HG03565 (cell line): ENCODE data around the gene P4HA3.

ENCODE experiments used
- ATAC-seq: cut with Tn5 transposase; IDR thresholded peaks from one replicate; pipeline ENCODE4 v1.9.1; 2021; ENCODE audit warnings: mild to moderate bottlenecking, moderate library complexity; ENCODE audit not compliant: unreplicated experiment

P4HA3 gene

DNA sequence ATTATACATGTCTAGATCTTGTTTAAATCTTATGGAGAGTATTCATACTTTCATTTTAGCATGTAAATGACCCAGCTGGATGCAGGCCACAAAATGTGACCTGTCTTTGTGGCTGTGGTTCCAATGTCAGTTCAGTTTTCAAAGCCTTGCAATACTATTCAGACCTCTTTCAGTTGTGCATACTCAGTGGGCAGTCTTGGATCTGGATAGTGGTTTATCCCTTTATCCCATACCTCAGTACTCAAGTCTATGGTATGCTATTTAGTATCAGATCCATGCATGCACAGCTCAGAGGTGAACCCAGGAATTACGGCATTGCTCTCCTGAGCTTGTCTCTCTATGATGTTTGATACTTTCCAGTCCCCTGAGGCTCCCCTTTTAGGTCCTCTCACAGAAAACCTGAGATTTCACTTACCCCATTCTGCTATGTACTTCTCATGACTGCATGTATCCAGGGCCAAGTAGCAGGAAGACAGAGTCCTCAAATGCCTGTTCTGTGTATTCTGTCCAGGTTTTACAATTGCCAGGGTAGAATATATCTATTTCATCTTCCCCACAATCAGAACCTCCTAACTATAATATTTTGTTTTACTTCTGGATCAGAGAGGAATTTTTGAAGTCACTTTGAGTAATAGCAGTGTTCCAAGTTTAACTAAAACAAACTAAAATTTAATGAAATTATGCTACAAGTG, 6.9 kb upstream of the P4HA3 start:
- ATAC-seq: no peak

DNA sequence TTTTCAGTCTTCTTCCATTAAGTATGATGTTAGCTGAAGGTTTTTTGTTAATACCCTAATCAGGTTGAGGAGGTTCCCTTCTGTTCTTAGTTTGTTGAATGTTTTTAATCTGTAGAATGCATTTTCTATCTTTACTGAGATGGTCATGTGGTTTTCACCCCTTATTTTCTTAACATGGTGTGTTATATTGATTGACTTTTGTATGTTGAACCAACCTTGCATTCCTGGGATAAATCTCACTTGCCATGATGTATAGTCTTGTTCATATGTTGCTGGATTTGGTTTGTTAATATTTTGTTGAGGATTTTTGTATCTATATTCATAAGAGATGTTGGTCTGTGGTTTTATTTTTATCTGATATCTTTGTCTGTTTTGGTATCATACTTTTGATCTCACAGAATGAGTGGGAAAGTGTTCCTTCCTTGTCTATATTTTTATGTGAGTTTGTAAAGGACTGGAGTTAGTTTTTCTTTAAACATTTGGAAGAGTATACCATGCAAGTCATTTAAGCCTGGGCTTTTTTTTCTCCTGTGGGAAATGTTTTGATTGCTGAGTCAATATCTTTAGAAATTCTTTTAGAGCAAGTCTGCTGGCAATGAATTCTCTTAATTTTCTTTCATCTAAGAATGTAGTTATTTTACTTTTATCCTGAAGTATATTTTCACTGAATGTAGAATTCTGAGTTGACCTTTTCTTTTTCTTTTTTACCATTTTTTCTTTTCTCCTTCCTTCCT, 5.5 kb upstream of the P4HA3 start:
- no peak for ATAC-seq

DNA sequence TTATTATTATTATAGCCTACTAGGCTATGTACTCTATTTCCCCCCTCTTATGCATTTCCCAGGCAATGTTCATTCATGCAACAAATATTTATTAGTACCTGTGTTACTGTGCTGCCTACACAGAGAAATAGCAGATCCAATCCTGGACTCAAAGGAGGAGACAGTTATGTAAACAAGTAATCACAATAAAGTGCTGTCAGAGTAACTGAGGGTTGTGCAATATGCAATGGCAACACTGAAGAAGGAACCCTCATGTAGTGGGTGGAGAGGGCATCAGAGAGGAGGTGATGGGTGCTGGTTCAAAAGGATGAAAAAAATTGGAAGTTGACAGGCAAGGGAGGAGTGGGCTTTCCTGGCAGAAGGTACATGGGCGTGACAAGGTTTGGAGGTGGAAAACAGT, 886 bp upstream of the P4HA3 start:
- no peak for ATAC-seq

DNA sequence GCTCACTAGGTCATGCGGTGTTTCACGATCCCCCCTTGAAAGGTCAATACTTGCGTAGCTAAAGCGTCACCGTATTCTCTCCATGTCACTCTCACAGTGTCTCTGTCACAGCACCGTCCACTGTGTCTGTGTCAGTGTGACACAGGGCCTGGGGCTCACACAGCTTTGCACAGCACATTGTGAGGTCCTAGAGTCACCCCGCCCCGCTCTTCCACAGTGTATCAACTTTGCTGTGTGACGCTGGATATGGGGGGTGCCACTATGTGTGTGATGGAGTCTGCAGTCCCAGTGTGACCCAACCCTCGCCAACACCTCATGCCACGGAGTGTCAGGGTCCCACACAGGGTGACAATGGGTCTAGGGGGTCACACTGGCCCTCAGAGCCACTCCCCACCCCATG, 583 bp downstream of the P4HA3 start:
- no peak for ATAC-seq

DNA sequence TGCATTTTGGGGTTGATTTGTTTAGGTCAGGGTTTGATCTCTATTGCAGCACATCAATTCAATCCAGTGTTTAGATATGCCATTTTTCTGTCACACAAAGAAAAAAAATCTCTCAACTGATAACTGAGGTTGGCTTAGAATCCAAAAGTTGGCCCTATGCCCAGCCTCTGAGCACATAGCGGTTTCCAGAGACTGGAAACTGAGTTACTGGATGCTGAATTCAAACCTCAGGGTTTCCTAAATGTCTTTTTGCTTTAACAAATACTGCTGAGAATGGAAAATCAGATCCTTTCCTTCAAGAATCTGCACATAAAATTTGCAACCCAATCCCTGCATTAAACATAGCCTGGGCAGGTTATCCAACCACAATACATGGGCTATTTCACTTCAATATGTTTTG, 4.0 kb downstream of the P4HA3 start:
- ATAC-seq: no peak

DNA sequence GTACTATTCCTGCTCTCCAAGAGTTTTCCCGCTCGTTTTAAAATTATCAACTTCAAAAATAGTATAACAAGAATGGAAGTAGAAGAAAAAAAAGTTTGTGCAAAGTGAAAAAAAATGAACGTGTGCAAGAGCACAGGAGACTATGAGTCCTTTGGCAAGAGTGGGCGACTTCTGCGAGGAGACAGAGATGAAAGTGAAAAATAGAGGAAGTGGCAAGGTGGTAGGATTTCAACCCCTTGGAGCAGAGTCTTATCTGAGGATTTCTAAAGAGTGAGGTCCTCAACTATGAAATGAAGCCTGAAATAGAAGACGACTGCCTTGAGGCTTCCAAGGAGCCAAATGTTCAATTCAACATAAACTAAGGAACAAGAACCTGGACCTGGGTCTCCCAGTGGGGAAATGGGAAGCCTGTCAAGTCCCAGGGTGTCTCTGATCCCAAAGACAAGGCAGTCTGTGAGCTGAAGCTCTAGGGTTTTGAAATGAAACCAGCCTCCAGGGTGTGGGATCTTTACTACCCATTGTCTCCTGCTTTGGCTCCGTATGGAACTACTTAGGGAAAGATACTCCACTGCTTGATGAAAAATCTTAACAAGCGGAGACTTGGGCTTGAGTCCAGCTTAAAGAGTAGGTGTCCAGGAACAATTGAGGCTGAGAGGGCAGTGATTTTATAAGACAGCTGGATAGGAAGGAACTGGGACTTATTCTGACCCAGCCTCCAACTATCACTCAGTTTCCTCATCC, 4.8 kb downstream of the P4HA3 start:
- ATAC-seq: no peak

DNA sequence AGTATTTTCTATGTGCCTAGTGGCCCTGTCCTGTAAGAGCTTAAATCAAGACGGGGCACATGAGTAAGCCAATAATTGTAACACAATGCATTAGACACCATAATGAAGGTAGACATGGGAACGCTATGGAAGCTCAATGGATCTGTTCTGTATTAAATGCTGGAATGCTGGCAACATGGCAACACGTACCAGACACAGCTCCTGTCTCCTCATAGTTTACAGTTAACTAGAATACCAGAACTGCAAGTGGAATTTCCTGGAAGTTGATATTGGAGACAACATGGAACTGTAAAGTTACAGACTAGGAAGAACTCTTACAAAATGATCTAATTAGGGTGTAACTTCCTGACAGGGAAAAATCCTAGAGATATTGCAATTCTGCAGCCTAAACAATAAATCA, 12.4 kb downstream of the P4HA3 start:
- no peak for ATAC-seq

DNA sequence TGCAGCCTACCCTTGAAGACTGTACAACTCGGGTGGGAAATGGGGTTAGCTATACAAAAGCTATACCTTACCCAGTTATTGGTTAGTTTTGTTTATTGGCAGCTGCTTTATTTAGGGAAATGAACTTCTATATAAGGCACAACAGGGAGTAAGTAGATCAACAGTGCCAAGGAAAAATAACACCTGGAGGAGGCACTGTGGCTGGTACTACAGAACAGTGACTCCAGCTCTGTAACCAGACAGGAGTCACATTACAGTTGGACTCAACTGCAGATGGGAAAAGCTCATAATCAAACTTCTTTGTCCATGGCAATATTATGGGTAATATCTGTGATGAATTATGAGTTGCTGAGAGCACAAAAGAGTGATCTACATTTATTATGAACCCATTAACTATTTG, 14.0 kb downstream of the P4HA3 start:
- ATAC-seq: no peak

DNA sequence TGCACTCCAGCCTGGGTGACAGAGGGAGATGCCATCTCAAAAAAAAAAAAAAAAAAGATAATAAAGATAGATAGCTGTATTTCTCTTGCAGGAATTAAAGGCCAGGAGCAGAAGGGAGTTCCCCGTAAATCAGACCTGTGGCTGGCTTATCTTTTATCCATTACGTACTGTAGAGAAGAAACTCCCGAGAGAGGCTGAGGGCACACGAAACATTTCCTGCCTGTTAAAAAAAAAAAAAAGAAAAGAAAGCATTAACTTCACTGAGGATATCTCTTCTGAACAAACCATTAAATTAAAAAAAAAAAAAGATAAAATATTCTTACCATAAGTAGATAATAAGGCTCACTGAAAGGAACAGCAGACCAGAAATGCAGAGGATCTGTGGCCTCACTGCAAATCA, 22.5 kb downstream of the P4HA3 start:
- no peak for ATAC-seq

DNA sequence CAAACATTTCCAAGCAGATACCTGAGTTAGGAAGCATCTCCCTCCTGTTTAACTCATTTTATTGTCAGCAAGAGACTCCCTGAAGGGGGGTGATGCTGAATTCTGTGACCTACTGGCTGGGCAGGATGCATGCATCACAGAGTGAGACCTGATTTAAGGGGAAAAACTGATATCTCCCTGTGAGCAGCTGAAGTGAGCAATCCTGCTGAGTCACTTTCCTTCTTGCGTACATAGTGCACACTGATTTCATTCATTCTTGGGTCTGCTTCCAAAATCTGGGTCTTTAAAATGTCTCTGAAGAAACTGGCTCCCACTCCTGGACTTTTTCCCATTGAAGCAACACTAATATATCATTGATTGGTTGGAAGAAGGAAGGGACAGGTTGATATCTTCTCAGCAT, 23.3 kb downstream of the P4HA3 start:
- no peak for ATAC-seq

DNA sequence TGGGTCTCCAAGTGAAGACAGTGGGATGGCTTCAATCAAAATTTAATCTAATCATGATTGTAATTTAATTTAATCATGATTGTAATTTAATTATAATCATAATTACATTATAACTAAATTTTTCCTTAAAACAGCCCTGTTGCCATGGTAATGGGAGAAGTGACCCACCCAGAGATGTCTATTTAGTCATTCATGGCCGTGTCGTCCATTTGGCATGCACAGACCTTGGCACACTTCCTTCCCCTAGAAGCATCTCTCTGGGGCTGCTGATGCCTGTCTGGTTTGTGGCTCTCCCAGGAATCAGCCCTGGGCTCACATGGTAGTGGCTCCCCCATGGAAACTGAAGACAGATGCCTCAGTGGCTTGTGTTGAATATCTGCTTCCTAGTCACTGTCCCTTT, 27.0 kb downstream of the P4HA3 start:
- no peak for ATAC-seq

DNA sequence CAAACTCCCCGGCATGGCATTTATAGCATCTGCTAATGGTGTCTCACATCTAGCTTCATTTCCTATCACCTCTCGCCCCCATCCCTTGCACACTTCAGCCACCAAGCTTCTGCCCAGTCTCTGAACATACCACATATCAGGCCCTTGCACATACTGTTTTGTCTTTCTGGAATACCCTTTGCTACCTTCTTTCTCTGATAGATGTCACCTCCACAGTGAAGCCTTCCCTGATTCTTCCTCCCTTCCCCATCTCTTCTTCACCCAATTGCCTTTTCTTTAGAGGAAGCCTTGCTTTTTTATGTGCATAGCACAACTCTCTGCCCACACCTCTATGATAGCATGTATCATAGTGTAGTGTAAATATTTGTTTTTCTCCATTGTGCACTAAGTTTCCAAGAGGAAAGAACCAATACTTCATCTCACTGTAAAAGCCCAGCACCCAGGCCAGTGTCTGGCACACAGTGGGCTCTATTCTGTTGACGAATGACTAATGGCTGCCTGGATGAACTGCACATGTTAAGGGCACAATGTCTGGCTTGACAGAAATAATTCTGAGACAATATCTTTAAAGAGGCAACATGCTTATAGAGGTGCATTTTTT, 27.8 kb downstream of the P4HA3 start:
- ATAC-seq: no peak

DNA sequence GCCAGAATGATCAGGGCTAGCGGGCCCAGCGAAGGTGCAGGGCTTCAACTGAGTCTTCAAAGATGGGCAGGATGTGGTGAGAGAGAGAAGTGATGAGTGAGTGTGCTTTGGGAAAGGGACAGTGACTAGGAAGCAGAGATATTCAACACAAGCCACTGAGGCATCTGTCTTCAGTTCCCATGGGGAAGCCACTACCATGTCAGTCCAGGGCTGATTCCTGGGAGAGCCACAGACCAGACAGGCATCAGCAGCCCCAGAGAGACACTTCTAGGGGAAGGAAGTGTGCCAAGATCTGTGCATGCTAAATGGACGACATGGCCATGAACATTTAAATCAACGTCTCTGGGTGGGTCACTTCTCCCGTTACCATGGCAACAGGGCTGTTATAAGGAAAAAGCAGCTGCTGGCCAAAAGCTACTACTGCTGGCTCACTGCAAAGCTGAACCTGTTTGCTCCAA, 28.5 kb downstream of the P4HA3 start:
- no peak for ATAC-seq

DNA sequence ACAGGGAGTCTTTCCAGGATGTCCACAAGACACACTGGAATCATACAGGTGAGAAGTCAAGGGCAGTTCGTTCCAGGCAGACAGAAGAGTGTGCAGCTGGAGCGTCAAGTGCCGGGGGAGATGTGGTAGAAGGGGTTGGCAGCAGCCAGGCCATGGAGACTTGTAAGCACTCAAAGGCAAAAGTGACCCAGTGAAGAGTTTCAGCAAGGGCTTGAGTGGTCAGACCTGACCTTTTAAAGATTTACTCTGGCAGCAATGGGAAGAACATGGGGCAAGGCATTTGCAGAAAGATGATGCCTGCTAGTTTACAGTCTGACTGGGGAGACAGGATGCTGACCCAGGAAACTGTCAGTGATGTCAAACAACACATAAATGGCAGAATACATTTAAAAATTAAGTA, 29.0 kb downstream of the P4HA3 start:
- no peak for ATAC-seq

DNA sequence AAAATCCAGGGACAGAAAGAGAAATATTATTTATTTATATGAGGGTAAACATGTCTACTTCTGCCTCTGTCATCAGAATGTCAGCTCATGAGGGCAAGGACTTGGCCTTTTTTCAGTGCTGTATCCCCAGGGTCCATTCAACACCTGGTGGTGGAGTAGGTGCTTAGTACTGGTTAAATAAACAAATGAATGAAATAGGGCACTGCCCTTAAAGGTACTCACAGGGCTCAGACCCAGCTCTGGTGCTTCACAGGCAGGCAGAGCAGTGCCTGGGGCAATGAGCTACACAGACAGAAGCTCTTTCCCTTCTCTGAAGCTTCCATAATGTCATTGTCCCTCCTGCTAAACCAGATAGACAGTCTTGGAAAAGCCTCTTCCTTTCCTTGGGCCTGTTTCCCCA, 30.9 kb downstream of the P4HA3 start:
- ATAC-seq: no peak

DNA sequence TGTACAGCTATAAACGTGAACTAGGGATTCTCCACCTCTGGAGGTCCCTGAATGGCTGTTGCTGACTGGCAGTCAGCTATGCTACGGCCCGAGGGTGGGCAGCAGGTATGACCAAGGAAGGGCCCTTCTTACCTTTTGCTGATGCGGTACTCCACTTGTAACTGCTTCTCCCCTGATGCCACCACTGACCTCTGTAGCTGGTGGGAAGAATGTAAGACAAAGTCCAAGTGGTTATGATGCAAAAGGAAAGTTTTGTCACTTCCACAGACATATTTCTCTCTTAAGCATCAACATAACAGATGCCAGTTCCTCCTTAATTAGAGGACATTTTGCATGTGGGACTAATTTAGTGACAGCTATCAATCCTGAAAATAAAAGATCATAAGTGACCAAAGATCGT, 32.2 kb downstream of the P4HA3 start:
- ATAC-seq: no peak

DNA sequence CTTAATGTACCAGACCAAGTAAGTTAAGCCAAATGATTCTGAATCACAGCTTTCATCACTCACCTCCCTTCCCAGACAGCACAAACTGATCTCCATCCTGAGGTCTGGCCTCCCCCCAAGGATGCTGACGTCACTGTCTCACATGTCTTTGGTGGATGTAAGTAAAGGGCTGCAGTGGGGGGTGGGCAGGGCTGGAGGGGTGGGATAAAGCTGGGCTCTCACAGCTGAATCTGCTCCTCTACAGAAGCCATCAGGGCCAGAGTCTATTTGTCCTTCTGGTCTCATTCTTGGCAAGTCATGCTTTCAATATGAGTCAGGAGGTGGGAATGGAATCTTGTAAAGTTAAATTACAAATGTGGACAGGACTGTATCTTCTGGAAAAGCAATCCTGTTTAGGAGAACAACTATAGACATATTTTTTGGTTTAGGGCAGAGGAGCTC, 32.7 kb downstream of the P4HA3 start:
- no peak for ATAC-seq

DNA sequence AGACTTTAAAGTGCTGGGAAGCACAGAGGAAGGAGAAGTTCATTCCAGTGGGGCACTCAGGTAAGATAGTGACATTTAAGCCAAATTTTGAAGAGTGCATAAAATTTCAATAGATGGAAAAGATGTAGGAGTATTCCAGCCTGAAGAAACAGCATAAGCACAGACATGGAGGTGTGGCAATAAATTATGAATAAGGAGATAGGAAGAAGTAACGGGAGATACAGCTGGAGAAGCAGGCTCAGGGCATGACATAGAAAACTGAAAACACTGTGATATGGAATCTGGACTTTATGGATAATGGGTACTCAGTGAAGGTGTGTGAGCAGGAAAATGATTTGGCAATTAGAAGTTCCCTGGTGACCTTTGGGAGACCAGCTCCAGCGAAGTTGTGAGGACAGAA, 33.3 kb downstream of the P4HA3 start:
- ATAC-seq: no peak

DNA sequence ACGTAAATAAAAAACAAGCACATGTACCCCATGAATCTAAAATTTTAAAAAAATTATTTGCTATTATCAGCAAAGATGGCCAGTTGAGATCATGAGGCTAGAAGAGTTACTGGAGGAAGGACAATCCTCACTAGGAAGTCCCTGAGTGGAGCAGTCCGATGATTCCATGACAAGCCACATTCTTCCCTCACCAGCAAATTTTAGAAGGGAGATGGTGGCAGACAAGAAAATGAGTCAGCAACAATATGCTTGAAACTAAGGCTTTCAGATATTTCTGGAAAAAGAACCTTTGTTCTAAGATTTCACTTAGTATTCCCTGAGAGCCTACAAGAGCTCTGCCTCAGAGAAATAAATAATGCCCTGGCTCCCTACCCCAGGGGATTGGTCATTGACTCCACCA, 34.9 kb downstream of the P4HA3 start:
- ATAC-seq: no peak

DNA sequence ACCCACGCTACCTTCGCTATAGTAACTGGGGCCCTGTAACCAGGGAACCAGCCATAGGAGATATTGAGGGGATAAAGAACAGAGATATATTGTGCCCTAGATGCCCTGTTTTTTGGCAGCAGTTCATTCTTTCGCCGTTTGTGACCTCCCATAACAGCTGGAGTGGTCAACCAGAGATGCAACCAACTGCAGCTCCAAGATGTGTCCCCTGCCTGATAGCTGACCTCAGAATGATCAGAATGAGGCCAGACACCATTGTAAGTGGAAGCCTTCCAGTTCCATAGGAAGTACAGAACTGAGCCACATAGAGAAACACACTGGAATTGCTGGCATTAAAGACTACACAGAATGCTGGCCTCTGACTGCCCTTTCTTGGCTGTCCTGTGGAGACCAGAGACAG, 39.2 kb downstream of the P4HA3 start:
- ATAC-seq: no peak

DNA sequence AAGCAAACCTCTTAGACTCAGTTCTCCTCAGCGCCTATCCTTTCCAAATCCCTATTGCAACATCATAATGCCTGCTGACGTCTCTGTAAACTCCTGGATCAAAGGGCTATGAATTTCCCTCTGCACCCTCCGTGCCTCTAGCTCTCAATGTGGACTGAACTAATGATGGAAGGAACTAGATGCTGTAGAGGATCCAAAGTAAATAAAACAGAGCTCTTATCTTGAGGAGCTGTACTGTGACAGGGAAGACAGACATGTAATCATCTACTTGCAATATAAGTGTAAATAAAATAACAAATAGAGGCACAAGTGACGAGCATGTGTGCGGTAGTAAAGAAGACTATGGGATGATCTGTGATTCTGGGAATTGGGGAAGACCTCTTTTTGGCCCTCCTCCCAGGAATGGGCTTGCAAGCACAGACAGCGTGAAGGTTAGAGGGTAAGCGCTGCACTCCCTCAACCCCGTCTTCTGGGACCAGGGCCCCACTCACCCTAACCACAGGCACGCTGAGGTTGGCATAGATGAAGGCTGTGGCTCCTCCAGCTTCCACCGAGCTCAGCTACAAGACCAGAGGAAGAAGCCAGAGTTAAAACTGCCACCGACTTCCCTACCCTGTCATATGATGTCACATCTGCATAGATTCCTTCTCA, 42.2 kb downstream of the P4HA3 start:
- no peak for ATAC-seq
